T-cell (primary cell): Measurements from ENCODE around the gene SLC2A13. TPM values are rescaled to one million over a fixed set of nuclear protein-coding genes. Genes with fewer than 3 reads are reported as not detected.
A peak's percentile ranks its signal among the peaks of the same experiment; 100 is the strongest.

ENCODE experiments used
- ATAC-seq, 4 experiments: fragments of 200-7000 bp in 3 of 4; fragments of 150-1000 bp in 1 of 4; cut with Tn5 transposase; replicated peaks in 1 of 4; 1 replicate in 3 of 4; 2 replicates in 1 of 4; pipeline ENCODE4 v1.10.0; 2021; ENCODE audit warnings: moderate library complexity in 3 of 4, mild to moderate bottlenecking in 2 of 4, moderate number of reproducible peaks in 1 of 4
- CTCF ChIA-PET, 2 donors: fragments of 300-600 bp; sonication (Branson Sonifier 250); formaldehyde crosslinking; loops; one replicate each; lab custom pipeline; 2022; ENCODE audit warnings: antibody characterized with exemption in 2 of 2; lab: Charles Lee
- POLR2A ChIA-PET, 2 donors: fragments of 300-600 bp; sonication (Branson Sonifier 250); formaldehyde crosslinking; loops; one replicate each; lab custom pipeline; 2022; ENCODE audit warnings: antibody characterized with exemption in 2 of 2; lab: Charles Lee
- DNase-seq, 35 experiments: peaks; one replicate each; pipeline versions ENCODE4 v3.0.0 to v3.0.0-alpha.2; 2013 to 2023
- H3K27ac ChIP-seq: one replicate; pipeline ENCODE4 v1.5.1; 2013; ENCODE audit warnings: low read length
- H3K27me3 ChIP-seq, 2 experiments: replicated peaks in 1 of 2; 1 replicate in 1 of 2; 2 replicates in 1 of 2; pipeline versions ENCODE4 v1.6.1 to v1.7.0; 2013; ENCODE audit warnings: low read length in 1 of 2, mixed read lengths in 1 of 2; ENCODE audit not compliant: control insufficient read depth in 2 of 2, insufficient read depth in 2 of 2; ENCODE audit errors: extremely low read depth in 1 of 2
- H3K36me3 ChIP-seq, 2 donors: 1 replicate in 1 of 2; 2 replicates in 1 of 2; pipeline versions ENCODE4 v1.6.1 to v1.7.0; 2013; ENCODE audit warnings: low read length in 1 of 2; ENCODE audit not compliant: control insufficient read depth in 2 of 2, insufficient read depth in 1 of 2; ENCODE audit errors: extremely low read depth in 1 of 2
- H3K4me1 ChIP-seq, 2 experiments: 1 replicate in 1 of 2; 2 replicates in 1 of 2; pipeline versions ENCODE4 v1.6.1 to v1.7.0; 2013; ENCODE audit warnings: low read length in 2 of 2, mixed read lengths in 1 of 2; ENCODE audit not compliant: insufficient read depth in 2 of 2, control insufficient read depth in 1 of 2; ENCODE audit errors: extremely low read depth in 1 of 2
- H3K4me3 ChIP-seq, 2 donors: 1 replicate in 1 of 2; 2 replicates in 1 of 2; pipeline versions ENCODE4 v1.5.1 to v1.7.0; 2013; ENCODE audit warnings: mild to moderate bottlenecking in 2 of 2, low read length in 1 of 2, moderate library complexity in 1 of 2; ENCODE audit not compliant: control insufficient read depth in 1 of 2; ENCODE audit errors: extremely low read depth in 1 of 2
- H3K9me3 ChIP-seq: 2 replicates; pipeline ENCODE4 v1.7.0; 2013
- H3K27ac Mint-ChIP-seq, 2 donors: one replicate each; pipeline ENCODE4 v1.8.0; 2020 to 2021; ENCODE audit warnings: mild to moderate bottlenecking in 2 of 2, mixed read lengths in 2 of 2
- H3K27me3 Mint-ChIP-seq, 2 donors: one replicate each; pipeline ENCODE4 v1.8.0; 2021 to 2022; ENCODE audit warnings: mixed read lengths in 2 of 2
- H3K36me3 Mint-ChIP-seq: one replicate; pipeline ENCODE4 v1.8.0; 2021; ENCODE audit warnings: mixed read lengths
- H3K4me1 Mint-ChIP-seq, 3 donors: one replicate each; pipeline ENCODE4 v1.8.0; 2020 to 2022; ENCODE audit warnings: mixed read lengths in 3 of 3, mild to moderate bottlenecking in 1 of 3
- H3K4me3 Mint-ChIP-seq, 3 donors: one replicate each; pipeline ENCODE4 v1.8.0; 2020 to 2022; ENCODE audit warnings: mild to moderate bottlenecking in 3 of 3, mixed read lengths in 3 of 3, moderate library complexity in 3 of 3
- H3K9me3 Mint-ChIP-seq, 3 donors: one replicate each; pipeline ENCODE4 v1.8.0; 2020 to 2022; ENCODE audit warnings: mixed read lengths in 3 of 3
- WGBS: methylation state at CpG from one replicate; pipeline ENCODE4 v1.1.5; 2013; ENCODE audit warnings: missing lambda C conversion rate; ENCODE audit not compliant: insufficient coverage; 5-methylcytosine and 5-hydroxymethylcytosine counted together
- total RNA-seq, 35 experiments: library from RNA in 6 of 35; stranded (reverse) in 6 of 35; fragments of 120-200 nt in 1 of 35; gene quantifications; one replicate each; pipeline versions ENCODE4 v1.2.1 to v1.2.4 and lab custom pipeline; 2013 to 2026

SLC2A13 gene
- total RNA-seq, 5 donors from 2014 or later (not counting 1 experiment from before 2014, with no cell fraction given): 4.2 to 6.0 (median 5.1) TPM

GRCh38 chr12:40146800-40147797 lies 41.2 kb upstream of the SLC2A13 start:
- H3K36me3 ChIP-seq: no peaks in the 10 kb centered on the region
- DNase-seq (no peak), ATAC-seq (peak in 2 of 4 experiments; percentile 28 to 29)
- H3K4me3 ChIP-seq: no peak overlapping the region
- Mint-ChIP-seq H3K4me3 (no peak overlapping the region), H3K27ac (no peak overlapping the region), H3K27me3 (peaks cover 4 to 11% of the 10 kb centered on the region in 2 donors), H3K4me1 (no peaks in the 10 kb centered on the region), H3K9me3 (no peaks in the 10 kb centered on the region), H3K36me3 (no peaks in the 10 kb centered on the region)
- ChIA-PET POLR2A (interaction anchor here in 1 of 2 donors (0.7 kb wide), 1 partner anchor 1944 kb away, joined by 4 read pairs; no protein-coding TSS in a partner anchor), CTCF (interaction anchor here in 1 of 2 donors (0.6 kb wide), 1 partner anchor 39 kb away, joined by 3 read pairs; no protein-coding TSS in a partner anchor)
- no peak overlapping the region for H3K27ac ChIP-seq
- 93% methylated on average over 3 of the region's 10 CpGs for WGBS
- no peaks in the 10 kb centered on the region for H3K4me1 ChIP-seq
- H3K9me3 ChIP-seq: no peaks in the 10 kb centered on the region
- H3K27me3 ChIP-seq: no peaks in the 10 kb centered on the region

DNA sequence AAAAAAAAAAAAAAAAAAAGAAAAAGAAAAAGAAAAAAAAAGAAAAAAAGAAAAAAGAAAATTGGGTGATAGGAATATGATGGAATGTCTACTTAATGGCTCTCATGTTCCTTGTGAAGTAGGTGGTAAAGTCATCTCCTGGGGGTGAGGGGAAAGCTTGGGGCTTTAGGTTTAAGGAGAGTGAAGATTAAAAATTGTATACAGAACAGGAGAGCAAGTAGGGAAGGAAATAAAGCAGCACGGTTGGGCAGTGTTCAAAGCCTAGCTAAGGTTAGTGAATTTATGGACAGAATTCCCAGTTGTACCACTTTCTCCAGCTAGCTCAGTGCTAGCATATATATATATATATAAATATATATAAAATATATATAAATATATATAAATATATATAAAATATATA lies 40.0 kb upstream of the SLC2A13 start:
- no peaks in the 10 kb centered on the region for H3K9me3 Mint-ChIP-seq

GRCh38 chr12:40144023-40144422 lies 38.1 kb upstream of the SLC2A13 start:
- Histone ChIP-seq H3K9me3 (no peaks in the 10 kb centered on the region), H3K27ac (no peak overlapping the region), H3K4me3 (no peak overlapping the region), H3K27me3 (no peaks in the 10 kb centered on the region), H3K36me3 (no peaks in the 10 kb centered on the region), H3K4me1 (no peaks in the 10 kb centered on the region)
- Mint-ChIP-seq H3K27ac (no peak overlapping the region), H3K9me3 (no peaks in the 10 kb centered on the region), H3K4me3 (no peak overlapping the region), H3K36me3 (no peaks in the 10 kb centered on the region), H3K4me1 (no peaks in the 10 kb centered on the region), H3K27me3 (peaks cover 0 to 11% of the 10 kb centered on the region in 2 donors)
- ChIA-PET POLR2A (no interaction called here), CTCF (no interaction called here)
- WGBS: no CpG with 5 or more reads among the region's 1 CpG
- ATAC-seq: peak in 1 of 4 experiments; percentile 71
- DNase-seq: peak in 2 of 35 experiments; percentile 0 to 12

More for the DNA sequence above, 40.0 kb upstream of the SLC2A13 start:
- no peaks in the 10 kb centered on the region for H3K9me3 ChIP-seq
- ChIA-PET POLR2A (interaction anchor here in 1 of 2 donors (0.6 kb wide), 1 partner anchor 116 kb away, joined by 15 read pairs; no protein-coding TSS in a partner anchor), CTCF (interaction anchor here (0.6 to 0.9 kb wide), 4 partner anchors 38 to 144 kb away, joined by 3 to 7 read pairs (median 4); no protein-coding TSS in a partner anchor)
- H3K4me1 Mint-ChIP-seq: no peaks in the 10 kb centered on the region
- no peak for DNase-seq
- no peak overlapping the region for H3K27ac ChIP-seq
- no peak overlapping the region for H3K4me3 ChIP-seq
- no peaks in the 10 kb centered on the region for H3K36me3 ChIP-seq
- H3K27me3 Mint-ChIP-seq: peaks cover 4 to 15% of the 10 kb centered on the region in 2 donors
- no peak overlapping the region for H3K4me3 Mint-ChIP-seq
- no peak overlapping the region for H3K27ac Mint-ChIP-seq
- no peaks in the 10 kb centered on the region for H3K4me1 ChIP-seq
- no CpG with 5 or more reads among the region's 1 CpG for WGBS
- ATAC-seq: no peak
- H3K36me3 Mint-ChIP-seq: no peaks in the 10 kb centered on the region
- no peaks in the 10 kb centered on the region for H3K27me3 ChIP-seq

- Histone ChIP-seq H3K27me3 (no peaks in the 10 kb centered on the region), H3K4me3 (no peak overlapping the region), H3K27ac (no peak overlapping the region), H3K9me3 (no peaks in the 10 kb centered on the region), H3K36me3 (no peaks in the 10 kb centered on the region), H3K4me1 (no peaks in the 10 kb centered on the region)
- H3K27me3 Mint-ChIP-seq: peaks cover 0 to 11% of the 10 kb centered on the region in 2 donors
- no peak overlapping the region for H3K27ac Mint-ChIP-seq
- no peaks in the 10 kb centered on the region for H3K9me3 Mint-ChIP-seq
- H3K36me3 Mint-ChIP-seq: no peaks in the 10 kb centered on the region
- POLR2A ChIA-PET: no interaction called here
- DNase-seq: no peak
- CTCF ChIA-PET: no interaction called here
- peaks cover 2 to 8% (median 2%) of the 10 kb centered on the region in 3 donors for H3K4me1 Mint-ChIP-seq
- H3K4me3 Mint-ChIP-seq: no peak overlapping the region
- WGBS: 90% methylated on average over 1 of the region's 4 CpGs
- no peak for ATAC-seq
Measured at GRCh38 chr12:40142001-40142744, 36.3 kb upstream of the SLC2A13 start.

DNA sequence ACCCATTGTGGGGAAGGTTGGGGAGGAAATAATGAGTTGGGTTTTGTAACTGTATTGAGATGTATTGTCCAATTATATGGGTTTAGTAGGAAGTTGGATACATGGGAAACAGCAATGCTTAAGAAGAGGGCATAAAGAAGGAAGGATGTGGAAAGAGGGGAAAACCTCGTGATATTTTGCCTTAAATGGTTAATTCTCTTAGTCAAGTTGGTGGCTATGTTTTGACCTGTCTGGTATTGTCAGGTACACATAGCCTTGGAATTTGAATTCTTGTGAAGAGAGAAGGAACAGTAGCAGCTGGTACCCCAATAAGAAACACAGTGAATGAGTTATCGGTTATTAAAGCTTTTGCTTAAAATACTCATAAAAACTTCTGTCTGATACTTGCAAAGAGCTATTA lies 32.6 kb upstream of the SLC2A13 start:
- H3K27ac Mint-ChIP-seq: no peak overlapping the region
- Histone ChIP-seq H3K4me3 (no peak overlapping the region), H3K9me3 (no peaks in the 10 kb centered on the region), H3K27ac (no peak overlapping the region), H3K27me3 (no peaks in the 10 kb centered on the region), H3K36me3 (no peaks in the 10 kb centered on the region), H3K4me1 (no peaks in the 10 kb centered on the region)
- no peaks in the 10 kb centered on the region for H3K36me3 Mint-ChIP-seq
- peaks cover 4 to 9% (median 4%) of the 10 kb centered on the region in 3 donors for H3K4me1 Mint-ChIP-seq
- no peaks in the 10 kb centered on the region for H3K9me3 Mint-ChIP-seq
- DNase-seq: no peak
- CTCF ChIA-PET: no interaction called here
- H3K27me3 Mint-ChIP-seq: peaks cover 0 to 4% of the 10 kb centered on the region in 2 donors
- no peak overlapping the region for H3K4me3 Mint-ChIP-seq
- ATAC-seq: no peak
- POLR2A ChIA-PET: no interaction called here
- WGBS: 82% methylated on average over 1 of the region's 2 CpGs

DNA sequence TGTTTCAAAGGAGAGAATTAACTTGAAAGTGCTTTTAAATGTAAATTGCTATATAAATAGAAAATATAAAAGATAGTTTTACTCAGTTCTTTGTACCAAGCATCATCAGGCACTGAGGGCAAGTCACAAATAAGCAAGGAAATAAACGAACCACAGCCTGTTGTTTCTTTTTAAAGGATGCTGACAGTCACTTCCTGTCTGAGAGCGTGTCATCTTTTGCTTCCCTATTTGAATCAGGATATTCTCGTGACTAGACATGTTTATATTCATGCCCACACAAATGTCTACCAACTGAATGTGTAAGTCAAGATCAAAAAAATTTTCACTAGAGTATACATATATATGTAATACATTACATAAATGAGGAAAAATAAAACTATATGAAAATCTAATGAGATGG lies 31.4 kb upstream of the SLC2A13 start:
- Mint-ChIP-seq H3K27ac (peak overlapping the region in 1 of 2 donors; percentile 44), H3K9me3 (no peaks in the 10 kb centered on the region), H3K4me3 (no peak overlapping the region), H3K36me3 (no peaks in the 10 kb centered on the region), H3K27me3 (peaks cover 0 to 4% of the 10 kb centered on the region in 2 donors), H3K4me1 (peaks cover 4 to 9% (median 4%) of the 10 kb centered on the region in 3 donors)
- no peaks in the 10 kb centered on the region for H3K36me3 ChIP-seq
- H3K27ac ChIP-seq: no peak overlapping the region
- peak in 3 of 35 experiments; percentile 3 to 51 (median 6) for DNase-seq
- H3K4me1 ChIP-seq: no peaks in the 10 kb centered on the region
- no peaks in the 10 kb centered on the region for H3K27me3 ChIP-seq
- CTCF ChIA-PET: interaction anchor here in 1 of 2 donors (0.5 kb wide), 1 partner anchor 19 kb away, joined by 3 read pairs; no protein-coding TSS in a partner anchor
- H3K4me3 ChIP-seq: no peak overlapping the region
- peak; percentile 54 to 81 (median 71) for ATAC-seq
- no CpG with 5 or more reads among the region's 3 CpGs for WGBS
- H3K9me3 ChIP-seq: no peaks in the 10 kb centered on the region
- POLR2A ChIA-PET: no interaction called here
